Endodermal cell (in vitro differentiated cells): ENCODE data around the gene BNIPL. TPM values are rescaled to one million over a fixed set of nuclear protein-coding genes. Genes with fewer than 3 reads are reported as not detected.

Experiments used
- DNase-seq: peaks from one replicate; pipeline ENCODE4 v3.0.0-alpha.2; 2017
- H3K27ac ChIP-seq: 2 replicates; pipeline ENCODE4 v1.5.1; 2013; ENCODE audit warnings: mild to moderate bottlenecking, low read depth, low read length, moderate library complexity
- H3K27me3 ChIP-seq: 2 replicates; pipeline ENCODE4 v1.6.1; 2013; ENCODE audit warnings: mild to moderate bottlenecking, low read length, moderate library complexity; ENCODE audit not compliant: insufficient read depth, control insufficient read depth, poor library complexity, severe bottlenecking
- H3K36me3 ChIP-seq: 2 replicates; pipeline ENCODE4 v1.7.0; 2013; ENCODE audit warnings: mild to moderate bottlenecking, low read length, moderate library complexity; ENCODE audit not compliant: control insufficient read depth, insufficient read depth
- H3K4me1 ChIP-seq: one replicate; pipeline ENCODE4 v1.7.0; 2013; ENCODE audit warnings: low read length; ENCODE audit not compliant: control insufficient read depth, insufficient read depth
- H3K4me3 ChIP-seq: 2 replicates; pipeline ENCODE4 v1.5.1; 2013; ENCODE audit warnings: mild to moderate bottlenecking, low read length, moderate library complexity
- H3K9ac ChIP-seq: 2 replicates; pipeline ENCODE4 v1.6.1; 2013; ENCODE audit warnings: mild to moderate bottlenecking, low read length, moderate library complexity; ENCODE audit not compliant: poor library complexity, severe bottlenecking; ENCODE audit errors: extremely low read depth
- H3K9me3 ChIP-seq: 2 replicates; pipeline ENCODE4 v1.6.1; 2013; ENCODE audit warnings: mild to moderate bottlenecking, low read length, moderate library complexity; ENCODE audit not compliant: control insufficient read depth
- H3K27ac Mint-ChIP-seq: 2 replicates; pipeline ENCODE4 v1.8.0; 2020; ENCODE audit warnings: mixed read lengths
- H3K27me3 Mint-ChIP-seq: 2 replicates; pipeline ENCODE4 v1.8.0; 2021; ENCODE audit warnings: mild to moderate bottlenecking, mixed read lengths; ENCODE audit not compliant: insufficient read depth
- H3K36me3 Mint-ChIP-seq: 2 replicates; pipeline ENCODE4 v1.8.0; 2020; ENCODE audit warnings: low read depth, mixed read lengths
- H3K4me1 Mint-ChIP-seq: 2 replicates; pipeline ENCODE4 v1.8.0; 2020; ENCODE audit warnings: mixed read lengths
- H3K4me3 Mint-ChIP-seq: 2 replicates; pipeline ENCODE4 v1.8.0; 2020; ENCODE audit warnings: mild to moderate bottlenecking, moderate library complexity, mixed read lengths
- H3K9me3 Mint-ChIP-seq: 2 replicates; pipeline ENCODE4 v1.8.0; 2020; ENCODE audit warnings: mild to moderate bottlenecking, mixed read lengths
- WGBS, 2 experiments: methylation state at CpG; one replicate each; pipeline versions ENCODE4 v1.1.5 to v1.1.7; 2013; ENCODE audit warnings: missing lambda C conversion rate in 2 of 2, mixed read lengths in 1 of 2; ENCODE audit not compliant: insufficient coverage in 1 of 2, insufficient read length in 1 of 2; 5-methylcytosine and 5-hydroxymethylcytosine counted together
- total RNA-seq, 2 donors: library from RNA; stranded (reverse); fragmentation: NEBNext Ultra II Directional in 1 of 2; extraction: Animal tissue kit (Norgen Biotek cat#: 25700) in 1 of 2; gene quantifications; 2 replicates in 1 of 2; 3 replicates in 1 of 2; pipeline ENCODE4 v1.2.1, GENCODE V29; 2021
- TF ChIP-seq, protein P1 (sequence below): fragments of 200-600 bp; sonication (generic); conservative IDR thresholded peaks from 2 replicates; pipeline ENCODE4 v1.5.0; 2021; ENCODE audit warnings: antibody characterized with exemption, mild to moderate bottlenecking

Gene BNIPL
- total RNA-seq, 2 donors from 2014 or later, result 1.6 to 2.9 TPM

DNA sequence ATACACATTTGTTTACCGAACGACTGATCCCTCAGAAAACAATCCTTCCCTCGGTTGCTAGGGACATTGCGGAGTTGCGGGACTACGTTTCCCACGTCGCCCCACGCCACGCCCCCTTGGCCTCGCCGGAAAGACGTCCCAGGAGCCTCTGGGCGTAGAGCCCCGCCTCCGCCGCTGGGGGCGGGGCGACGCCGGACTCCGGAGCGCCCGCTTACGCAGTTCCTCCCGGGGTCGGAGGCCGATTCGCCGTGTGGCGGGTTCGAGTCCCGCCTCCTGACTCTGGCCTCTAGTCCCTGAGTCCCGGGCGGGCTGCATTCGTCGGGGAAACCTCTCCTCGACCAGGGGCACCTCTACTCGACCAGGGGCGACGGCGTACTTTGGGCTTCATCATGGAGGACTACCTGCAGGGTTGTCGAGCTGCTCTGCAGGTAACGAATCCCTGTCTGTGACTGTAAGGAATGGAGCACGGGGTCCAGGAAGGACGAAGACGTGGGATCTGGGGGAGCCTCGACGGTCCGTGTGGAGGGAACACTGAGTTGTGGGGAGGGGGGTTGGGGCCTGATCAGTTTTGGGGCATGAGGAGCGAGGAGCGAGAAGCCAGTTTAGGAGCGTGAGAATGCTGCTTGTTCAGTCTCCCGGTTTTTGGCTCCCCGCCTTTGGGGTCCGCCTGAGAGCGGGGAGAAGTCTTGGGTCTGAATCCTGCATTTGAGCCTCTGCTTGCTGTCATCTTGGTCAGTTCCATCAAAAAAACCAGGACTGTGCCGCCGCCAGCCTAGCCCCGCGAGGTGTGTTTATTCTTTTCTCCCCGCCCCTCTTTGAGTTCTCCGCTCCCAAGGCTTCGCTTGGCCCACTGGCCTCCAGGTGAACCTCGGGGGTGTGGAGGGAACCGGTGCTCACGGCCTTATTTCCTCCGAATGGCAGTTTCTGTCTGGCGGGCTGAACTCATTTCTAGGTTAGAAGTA is 27.9 kb upstream of the BNIPL start, which contains the start of gene PRUNE1:
PRUNE1 (plus strand) TSS at position 206 of the 962 bp plus-strand sequence; CDS start at position 390, 184 bp downstream.
- H3K27me3 Mint-ChIP-seq, result no peaks in the 10 kb centered on the region
- WGBS, 2 experiments, result 1 to 3% methylated on average over 52 to 69 of the region's 69 CpGs
- H3K36me3 Mint-ChIP-seq, result no peaks in the 10 kb centered on the region
- Histone ChIP-seq H3K27me3 (no peaks in the 10 kb centered on the region), H3K4me3 (peak within 1 kb of the TSS; percentile 97), H3K27ac (peak within 1 kb of the TSS; percentile 88), H3K9ac (peak within 1 kb of the TSS; percentile 85), H3K9me3 (no peaks in the 10 kb centered on the region), H3K4me1 (peaks cover 9% of the 10 kb centered on the region), H3K36me3 (no peaks in the 10 kb centered on the region)
- H3K9me3 Mint-ChIP-seq, result no peaks in the 10 kb centered on the region
- H3K4me1 Mint-ChIP-seq, result peaks cover 34% of the 10 kb centered on the region
- peak; percentile 98 for DNase-seq
- TF ChIP-seq, protein P1, sequence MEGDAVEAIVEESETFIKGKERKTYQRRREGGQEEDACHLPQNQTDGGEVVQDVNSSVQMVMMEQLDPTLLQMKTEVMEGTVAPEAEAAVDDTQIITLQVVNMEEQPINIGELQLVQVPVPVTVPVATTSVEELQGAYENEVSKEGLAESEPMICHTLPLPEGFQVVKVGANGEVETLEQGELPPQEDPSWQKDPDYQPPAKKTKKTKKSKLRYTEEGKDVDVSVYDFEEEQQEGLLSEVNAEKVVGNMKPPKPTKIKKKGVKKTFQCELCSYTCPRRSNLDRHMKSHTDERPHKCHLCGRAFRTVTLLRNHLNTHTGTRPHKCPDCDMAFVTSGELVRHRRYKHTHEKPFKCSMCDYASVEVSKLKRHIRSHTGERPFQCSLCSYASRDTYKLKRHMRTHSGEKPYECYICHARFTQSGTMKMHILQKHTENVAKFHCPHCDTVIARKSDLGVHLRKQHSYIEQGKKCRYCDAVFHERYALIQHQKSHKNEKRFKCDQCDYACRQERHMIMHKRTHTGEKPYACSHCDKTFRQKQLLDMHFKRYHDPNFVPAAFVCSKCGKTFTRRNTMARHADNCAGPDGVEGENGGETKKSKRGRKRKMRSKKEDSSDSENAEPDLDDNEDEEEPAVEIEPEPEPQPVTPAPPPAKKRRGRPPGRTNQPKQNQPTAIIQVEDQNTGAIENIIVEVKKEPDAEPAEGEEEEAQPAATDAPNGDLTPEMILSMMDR, result no peak
- H3K4me3 Mint-ChIP-seq, result peak within 1 kb of the TSS; percentile 98
- H3K27ac Mint-ChIP-seq, result peak within 1 kb of the TSS; percentile 97

DNA sequence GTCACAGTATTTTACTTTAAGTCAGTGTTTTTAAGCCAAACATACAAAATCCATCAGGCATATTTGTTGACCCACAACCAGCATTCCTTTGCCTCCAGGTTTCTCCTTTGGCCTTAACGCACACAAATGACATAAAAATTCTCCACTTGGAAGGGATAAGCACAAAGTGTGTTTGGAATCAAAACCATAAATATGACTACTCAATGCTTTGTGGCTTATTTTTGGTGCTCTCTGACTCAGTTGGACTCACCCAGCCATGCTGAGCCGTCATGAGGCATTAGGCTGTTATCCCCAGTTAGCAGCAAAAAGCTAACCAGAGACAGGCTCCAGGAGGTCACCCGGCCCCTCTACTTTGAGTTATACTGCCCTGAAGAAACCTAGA is 27.2 kb upstream of the BNIPL start:
- 74 to 84% methylated on average over 3 of the region's 3 CpGs for WGBS, 2 experiments
- Histone ChIP-seq H3K9ac (peak overlapping the region; percentile 83), H3K27me3 (no peaks in the 10 kb centered on the region), H3K9me3 (no peaks in the 10 kb centered on the region), H3K4me3 (peak overlapping the region; percentile 97), H3K4me1 (peaks cover 9% of the 10 kb centered on the region), H3K27ac (no peak overlapping the region), H3K36me3 (no peaks in the 10 kb centered on the region)
- peak overlapping the region; percentile 97 for H3K27ac Mint-ChIP-seq
- H3K27me3 Mint-ChIP-seq, result no peaks in the 10 kb centered on the region
- no peaks in the 10 kb centered on the region for H3K36me3 Mint-ChIP-seq
- H3K4me3 Mint-ChIP-seq, result peak overlapping the region; percentile 98
- TF ChIP-seq, protein P1, result no peak
- no peak for DNase-seq
- H3K4me1 Mint-ChIP-seq, result peaks cover 34% of the 10 kb centered on the region
- no peaks in the 10 kb centered on the region for H3K9me3 Mint-ChIP-seq

DNA sequence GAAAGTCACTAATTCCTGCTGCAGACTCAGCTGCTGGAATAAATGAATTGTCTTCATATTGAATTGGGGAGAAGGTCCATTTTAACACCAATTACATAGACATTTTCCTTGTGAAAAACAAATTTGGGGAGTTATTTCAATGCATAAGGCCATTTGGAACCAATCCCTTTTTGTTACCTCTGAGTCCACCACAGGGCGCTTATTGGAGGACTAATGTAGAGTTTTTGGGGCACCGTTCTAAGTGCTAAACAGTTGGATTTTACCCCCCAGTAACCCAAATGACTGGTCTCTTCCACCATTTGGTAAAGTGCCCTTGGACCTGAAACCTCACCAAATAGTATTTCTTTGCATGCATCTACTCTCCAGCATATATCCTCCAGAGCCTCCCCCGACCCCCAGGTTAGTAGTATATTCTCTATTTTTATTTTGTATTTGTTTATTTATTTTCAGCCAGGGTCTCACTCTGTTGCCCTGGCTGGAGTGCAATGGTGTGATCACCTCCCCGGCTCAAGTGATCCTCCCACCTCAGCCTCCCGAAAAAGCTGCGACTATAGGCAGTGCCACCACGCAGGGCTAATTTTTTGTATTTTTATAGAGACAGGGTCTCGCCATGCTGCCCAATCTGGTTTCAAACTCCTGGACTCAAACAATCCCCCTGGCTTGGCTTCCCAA is 26.6 kb upstream of the BNIPL start:
- H3K4me1 Mint-ChIP-seq, result peaks cover 34% of the 10 kb centered on the region
- H3K27me3 Mint-ChIP-seq, result no peaks in the 10 kb centered on the region
- H3K36me3 ChIP-seq, result no peaks in the 10 kb centered on the region
- no peak overlapping the region for H3K27ac ChIP-seq
- H3K4me1 ChIP-seq, result peaks cover 9% of the 10 kb centered on the region
- no peak overlapping the region for H3K27ac Mint-ChIP-seq
- H3K4me3 Mint-ChIP-seq, result peak overlapping the region; percentile 98
- no peak for DNase-seq
- WGBS, 2 experiments, result 91 to 97% methylated on average over 7 to 8 of the region's 8 CpGs
- no peaks in the 10 kb centered on the region for H3K36me3 Mint-ChIP-seq
- H3K4me3 ChIP-seq, result peak overlapping the region; percentile 97
- H3K9me3 ChIP-seq, result no peaks in the 10 kb centered on the region
- no peaks in the 10 kb centered on the region for H3K27me3 ChIP-seq
- no peak overlapping the region for H3K9ac ChIP-seq
- no peaks in the 10 kb centered on the region for H3K9me3 Mint-ChIP-seq
- TF ChIP-seq, protein P1, result no peak
